Stimulated activated CD8-positive, alpha-beta memory T cell treated with anti-CD3 and anti-CD28 coated beads, Interleukin-4, amount 100 ng/mL, for 48 hours (primary cell): ENCODE results near the gene PDE8B.

Source experiments
- DNase-seq: peaks from one replicate; pipeline ENCODE4 v3.0.0-alpha.2; 2020

Gene PDE8B

GRCh38 chr5:77210091-77210963 lies at the start of gene PDE8B:
Gene PDE8B (plus strand): TSS chr5:77210680. CDS start chr5:77210926, 246 bp downstream.
- no peak for DNase-seq

GRCh38 chr5:77163453-77163852 lies 47.0 kb upstream of the PDE8B start:
- DNase-seq = no peak

GRCh38 chr5:77167063-77167462 lies 43.4 kb upstream of the PDE8B start:
- no peak for DNase-seq

- DNase-seq = no peak
Measured at GRCh38 chr5:77167695-77168121, 42.8 kb upstream of the PDE8B start.

GRCh38 chr5:77168161-77168878 lies 42.2 kb upstream of the PDE8B start:
- DNase-seq = no peak

GRCh38 chr5:77168879-77169244 lies 41.6 kb upstream of the PDE8B start:
- no peak for DNase-seq

- DNase-seq = no peak
Measured at GRCh38 chr5:77170196-77170890, 40.1 kb upstream of the PDE8B start.

- no peak for DNase-seq
Measured at GRCh38 chr5:77171141-77171910, 39.2 kb upstream of the PDE8B start.

GRCh38 chr5:77172713-77173328 lies 37.7 kb upstream of the PDE8B start:
- DNase-seq = no peak

GRCh38 chr5:77174526-77174925 lies 36.0 kb upstream of the PDE8B start:
- DNase-seq = no peak

GRCh38 chr5:77175231-77175630 lies 35.2 kb upstream of the PDE8B start:
- no peak for DNase-seq

- no peak for DNase-seq
Measured at GRCh38 chr5:77176429-77176828, 34.1 kb upstream of the PDE8B start.

- DNase-seq = no peak
Measured at GRCh38 chr5:77177576-77177975, 32.9 kb upstream of the PDE8B start.

- DNase-seq = no peak
Measured at GRCh38 chr5:77180167-77181081, 30.1 kb upstream of the PDE8B start.

GRCh38 chr5:77181173-77181572 lies 29.3 kb upstream of the PDE8B start:
- no peak for DNase-seq

- DNase-seq = no peak
Measured at GRCh38 chr5:77181596-77182304, 28.7 kb upstream of the PDE8B start.

GRCh38 chr5:77182367-77182766 lies 28.1 kb upstream of the PDE8B start:
- DNase-seq = no peak

- no peak for DNase-seq
Measured at GRCh38 chr5:77186652-77187370, 23.7 kb upstream of the PDE8B start.

GRCh38 chr5:77189421-77189820 lies 21.1 kb upstream of the PDE8B start:
- DNase-seq = no peak
